ENCODE measurements around the gene SPTBN2. TPM values are rescaled to one million over a fixed set of nuclear protein-coding genes. Genes with fewer than 3 reads are reported as not detected.
A peak's percentile ranks its signal among the peaks of the same experiment; 100 is the strongest.

SPTBN2 gene
- total RNA-seq, 4 donors from 2014 or later: 1.7 to 23.1 (median 6.0) TPM

- Histone ChIP-seq H3K36me3 (no peaks in the 10 kb centered on the region), H3K27me3 (no peaks in the 10 kb centered on the region), H3K9me3 (no peaks in the 10 kb centered on the region), H3K27ac (no peak overlapping the region), H3K4me3 (peak overlapping the region in 2 of 4 donors; percentile 20 to 35), H3K4me1 (no peaks in the 10 kb centered on the region)
- DNase-seq: peak in 2 of 3 donors; percentile 67 to 78
- TF ChIP-seq CTCF (IDR thresholded peaks at IDR 0.05): peak in 4 of 6 experiments; percentile 34 to 62 (median 51)
- no peak for TF ChIP-seq POLR2A (IDR thresholded peaks at IDR 0.05)
Measured at GRCh38 chr11:66718320-66718971, 10.6 kb downstream of the SPTBN2 start.

- Histone ChIP-seq H3K4me3 (no peak overlapping the region), H3K36me3 (no peaks in the 10 kb centered on the region), H3K27me3 (no peaks in the 10 kb centered on the region), H3K4me1 (no peaks in the 10 kb centered on the region), H3K9me3 (no peaks in the 10 kb centered on the region), H3K27ac (no peak overlapping the region)
- TF ChIP-seq CTCF (IDR thresholded peaks at IDR 0.05) (no peak), POLR2A (IDR thresholded peaks at IDR 0.05) (no peak)
- peak in 1 of 3 donors; percentile 47 for DNase-seq
Measured at GRCh38 chr11:66717925-66718319, 11.1 kb downstream of the SPTBN2 start.

- DNase-seq: no peak
- TF ChIP-seq POLR2A (IDR thresholded peaks at IDR 0.05) (no peak), CTCF (IDR thresholded peaks at IDR 0.05) (no peak)
- Histone ChIP-seq H3K27me3 (no peaks in the 10 kb centered on the region), H3K4me1 (no peaks in the 10 kb centered on the region), H3K4me3 (no peak overlapping the region), H3K9me3 (no peaks in the 10 kb centered on the region), H3K36me3 (no peaks in the 10 kb centered on the region), H3K27ac (no peak overlapping the region)
Measured at GRCh38 chr11:66716996-66717395, 12.0 kb downstream of the SPTBN2 start.

GRCh38 chr11:66715346-66716085 is 13.5 kb downstream of the SPTBN2 start:
- Histone ChIP-seq H3K9me3 (no peaks in the 10 kb centered on the region), H3K4me3 (no peak overlapping the region), H3K36me3 (no peaks in the 10 kb centered on the region), H3K27ac (no peak overlapping the region), H3K4me1 (no peaks in the 10 kb centered on the region), H3K27me3 (no peaks in the 10 kb centered on the region)
- no peak for TF ChIP-seq CTCF (IDR thresholded peaks at IDR 0.05)
- TF ChIP-seq POLR2A (IDR thresholded peaks at IDR 0.05): no peak
- peak in 1 of 3 donors; percentile 28 for DNase-seq

- Histone ChIP-seq H3K27me3 (no peaks in the 10 kb centered on the region), H3K36me3 (no peaks in the 10 kb centered on the region), H3K4me1 (no peaks in the 10 kb centered on the region), H3K9me3 (no peaks in the 10 kb centered on the region), H3K27ac (no peak overlapping the region), H3K4me3 (no peak overlapping the region)
- TF ChIP-seq CTCF (IDR thresholded peaks at IDR 0.05) (no peak), POLR2A (IDR thresholded peaks at IDR 0.05) (no peak)
- no peak for DNase-seq
Measured at GRCh38 chr11:66713746-66714480, 15.1 kb downstream of the SPTBN2 start.

Measured in Peyer's patch (tissue), 4 donors.